Esophagus squamous epithelium (tissue), 4 donors: Measurements from ENCODE around the gene NRCAM.

Experiments
- CTCF ChIP-seq, 6 experiments: fragments of 450-650 bp in 4 of 6; fragments of 200-600 bp in 2 of 6; sonication (generic) in 2 of 6; IDR thresholded peaks; one replicate each; pipeline ENCODE4 v1.5.1; 2016 to 2019; ENCODE audit warnings: antibody characterized with exemption in 6 of 6, mild to moderate bottlenecking in 4 of 6, moderate library complexity in 4 of 6
- POLR2A ChIP-seq, 4 donors: fragments of 450-650 bp; IDR thresholded peaks; one replicate each; pipeline ENCODE4 v1.6.1; 2017; ENCODE audit warnings: antibody characterized with exemption in 4 of 4, mild to moderate bottlenecking in 4 of 4, moderate library complexity in 3 of 4

GRCh38 chr7:108415821-108416536, 40.3 kb downstream of the NRCAM start:
- TF ChIP-seq CTCF (IDR thresholded peaks at IDR 0.05) (no peak), POLR2A (IDR thresholded peaks at IDR 0.05) (no peak)
